ENCODE measurements around the gene XYLT1.

Gene XYLT1

DNA sequence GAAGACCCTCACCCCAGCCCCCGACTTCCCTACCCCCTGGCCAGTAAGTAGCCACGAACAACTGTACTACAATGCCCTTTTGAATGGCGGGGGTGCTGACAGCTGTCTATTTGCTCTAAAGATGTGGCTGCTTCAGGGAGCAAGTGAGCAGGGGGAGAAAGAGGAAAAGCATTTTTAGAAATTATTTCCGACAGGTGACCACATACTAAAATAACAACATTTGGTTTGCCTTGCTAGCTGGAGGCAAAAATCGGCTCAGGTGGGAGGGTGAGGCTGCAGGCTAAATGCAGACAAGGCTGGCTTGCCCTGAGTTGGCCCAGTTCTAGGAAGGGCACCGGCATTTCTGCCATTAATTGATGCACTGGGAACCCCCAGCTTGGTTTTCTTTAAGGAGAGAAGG is 188.5 kb downstream of the XYLT1 start:
- peak; percentile 46 for DNase-seq (ENCODE audit: low spot score)
- TF ChIP-seq, protein P1, sequence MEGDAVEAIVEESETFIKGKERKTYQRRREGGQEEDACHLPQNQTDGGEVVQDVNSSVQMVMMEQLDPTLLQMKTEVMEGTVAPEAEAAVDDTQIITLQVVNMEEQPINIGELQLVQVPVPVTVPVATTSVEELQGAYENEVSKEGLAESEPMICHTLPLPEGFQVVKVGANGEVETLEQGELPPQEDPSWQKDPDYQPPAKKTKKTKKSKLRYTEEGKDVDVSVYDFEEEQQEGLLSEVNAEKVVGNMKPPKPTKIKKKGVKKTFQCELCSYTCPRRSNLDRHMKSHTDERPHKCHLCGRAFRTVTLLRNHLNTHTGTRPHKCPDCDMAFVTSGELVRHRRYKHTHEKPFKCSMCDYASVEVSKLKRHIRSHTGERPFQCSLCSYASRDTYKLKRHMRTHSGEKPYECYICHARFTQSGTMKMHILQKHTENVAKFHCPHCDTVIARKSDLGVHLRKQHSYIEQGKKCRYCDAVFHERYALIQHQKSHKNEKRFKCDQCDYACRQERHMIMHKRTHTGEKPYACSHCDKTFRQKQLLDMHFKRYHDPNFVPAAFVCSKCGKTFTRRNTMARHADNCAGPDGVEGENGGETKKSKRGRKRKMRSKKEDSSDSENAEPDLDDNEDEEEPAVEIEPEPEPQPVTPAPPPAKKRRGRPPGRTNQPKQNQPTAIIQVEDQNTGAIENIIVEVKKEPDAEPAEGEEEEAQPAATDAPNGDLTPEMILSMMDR (IDR thresholded peaks at IDR 0.05; ENCODE audit: borderline replicate concordance, control extremely low read depth, extremely low read depth, insufficient read depth, missing control alignments) = no peak
- in situ Hi-C loops (cut with MboI; ENCODE audit: low sequenced_read_pairs, unreplicated experiment) = loop anchor here (10.0 kb wide), 1 partner anchor 63 kb away; no protein-coding TSS in a partner anchor

DNA sequence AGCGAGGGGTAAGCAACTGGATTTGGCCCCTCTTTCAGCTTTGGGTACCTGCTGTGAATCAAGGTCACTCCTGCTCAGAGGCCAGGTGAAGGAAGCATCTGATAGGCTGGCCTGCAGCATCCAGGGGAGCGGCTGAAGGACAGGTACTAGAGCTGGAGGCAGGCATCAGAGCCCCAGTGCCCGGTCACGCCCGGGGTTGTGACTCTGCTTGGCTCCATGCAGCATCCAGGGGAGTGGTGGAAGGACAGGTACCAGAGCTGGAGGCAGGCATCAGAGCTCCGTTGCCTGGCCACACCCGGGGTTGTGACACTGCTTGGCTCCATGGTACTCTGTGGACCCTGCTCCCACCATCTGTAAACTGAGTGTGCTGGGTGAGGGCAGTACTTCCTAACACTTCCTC is 189.7 kb downstream of the XYLT1 start:
- in situ Hi-C loops (cut with MboI; ENCODE audit: low sequenced_read_pairs, unreplicated experiment) = loop anchor here (10.0 kb wide), 1 partner anchor 64 kb away; no protein-coding TSS in a partner anchor
- TF ChIP-seq, protein P1 (IDR thresholded peaks at IDR 0.05; ENCODE audit: borderline replicate concordance, control extremely low read depth, extremely low read depth, insufficient read depth, missing control alignments) = no peak
- no peak for DNase-seq (ENCODE audit: low spot score)

DNA sequence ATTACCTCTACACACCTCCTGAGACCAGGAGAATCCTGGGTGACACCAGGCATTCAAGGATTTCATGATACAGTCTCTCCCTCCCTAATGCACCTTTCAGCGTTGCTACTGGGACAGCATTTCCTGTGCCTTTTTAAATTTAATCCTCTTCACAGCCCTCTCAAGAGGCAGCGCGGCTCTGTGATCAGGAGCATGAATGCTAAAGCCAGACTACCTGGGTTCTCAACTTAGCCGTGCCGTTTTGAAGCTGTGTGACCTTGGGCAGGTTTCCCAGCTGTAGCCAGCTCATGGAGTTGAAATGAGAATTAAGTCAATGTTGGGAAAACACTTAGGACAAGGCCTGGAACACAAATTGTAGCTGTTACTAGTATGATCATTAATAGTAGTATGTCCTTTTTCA is 191.8 kb downstream of the XYLT1 start:
- in situ Hi-C loops (cut with MboI; ENCODE audit: low sequenced_read_pairs, unreplicated experiment) = no loop called here
- DNase-seq (ENCODE audit: low spot score) = no peak
- TF ChIP-seq, protein P1 (IDR thresholded peaks at IDR 0.05; ENCODE audit: borderline replicate concordance, control extremely low read depth, extremely low read depth, insufficient read depth, missing control alignments) = no peak

DNA sequence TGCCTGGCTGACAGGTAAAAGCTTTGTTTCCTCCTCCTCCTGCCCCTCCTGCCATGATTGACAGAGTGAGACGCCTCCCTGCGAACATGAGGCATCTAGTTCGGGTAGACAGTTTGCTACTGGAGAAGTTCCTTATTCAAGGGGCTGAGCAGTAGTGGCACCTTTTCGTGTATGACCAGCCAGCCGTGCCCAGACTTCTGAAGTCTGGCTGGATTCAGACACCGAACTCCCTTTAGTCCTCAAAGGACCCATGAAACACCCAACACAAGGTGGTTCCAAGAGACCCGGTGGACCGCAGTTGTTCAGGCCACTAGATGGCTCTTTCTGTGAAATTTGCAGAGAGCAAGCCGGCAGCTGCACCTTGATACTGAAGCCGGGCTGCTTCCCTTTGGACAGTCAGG is 192.8 kb downstream of the XYLT1 start:
- DNase-seq (ENCODE audit: low spot score) = peak; percentile 54
- in situ Hi-C loops (cut with MboI; ENCODE audit: low sequenced_read_pairs, unreplicated experiment) = no loop called here
- TF ChIP-seq, protein P1 (IDR thresholded peaks at IDR 0.05; ENCODE audit: borderline replicate concordance, control extremely low read depth, extremely low read depth, insufficient read depth, missing control alignments) = peak; percentile 43

DNA sequence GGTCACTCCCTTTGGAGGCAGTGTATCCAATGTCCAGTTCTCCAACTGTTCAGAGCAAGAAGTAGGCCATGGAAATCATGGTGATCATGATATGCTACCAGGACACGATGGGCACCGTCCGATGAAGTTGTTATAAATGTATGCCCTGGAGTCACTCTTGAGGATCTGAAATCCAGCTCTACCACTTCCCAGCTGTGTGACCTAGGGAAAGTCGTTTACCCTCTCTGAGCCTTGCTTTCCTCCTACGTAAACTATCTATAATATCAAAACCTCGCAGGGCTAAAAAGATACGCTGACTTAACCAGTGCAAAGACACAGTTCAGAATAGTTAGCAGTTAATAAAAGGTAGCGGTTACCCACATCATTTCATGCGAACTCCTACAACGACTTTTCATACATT is 194.2 kb downstream of the XYLT1 start:
- in situ Hi-C loops (cut with MboI; ENCODE audit: low sequenced_read_pairs, unreplicated experiment) = no loop called here
- no peak for DNase-seq (ENCODE audit: low spot score)

DNA sequence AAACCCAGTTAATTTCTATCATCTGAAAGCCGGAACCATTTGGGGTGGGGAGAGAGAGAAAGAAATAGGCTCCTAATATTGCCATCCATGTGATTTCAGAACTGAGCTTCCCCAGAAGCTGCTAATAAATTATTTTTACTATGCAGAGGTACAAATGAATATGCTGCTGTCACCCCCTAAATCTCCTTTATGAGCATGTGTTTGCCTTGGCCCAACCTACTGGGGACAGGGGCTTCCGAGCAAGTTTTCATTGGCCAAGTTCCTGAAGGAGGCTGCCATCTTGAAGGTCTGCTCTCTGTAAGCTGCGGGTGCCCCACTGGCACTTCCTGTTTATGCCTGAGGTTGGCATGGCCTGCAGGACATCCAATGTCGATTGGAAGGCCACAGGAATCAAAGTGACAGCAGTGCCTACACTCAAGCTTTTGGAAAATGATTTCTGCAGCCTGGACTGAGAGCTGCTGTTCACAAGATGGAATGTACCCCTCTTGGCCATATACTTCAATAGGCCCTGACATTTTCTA is 194.7 kb downstream of the XYLT1 start:
- TF ChIP-seq, protein P1 (IDR thresholded peaks at IDR 0.05; ENCODE audit: borderline replicate concordance, control extremely low read depth, extremely low read depth, insufficient read depth, missing control alignments) = no peak
- no peak for DNase-seq (ENCODE audit: low spot score)
- in situ Hi-C loops (cut with MboI; ENCODE audit: low sequenced_read_pairs, unreplicated experiment) = no loop called here

More for the DNA sequence above, 194.2 kb downstream of the XYLT1 start:
- TF ChIP-seq, protein P1 (IDR thresholded peaks at IDR 0.05; ENCODE audit: borderline replicate concordance, control extremely low read depth, extremely low read depth, insufficient read depth, missing control alignments) = no peak
